AG04450 (cell line): Measurements from ENCODE around the gene TREH. TPM values are rescaled to one million over a fixed set of nuclear protein-coding genes. Genes with fewer than 3 reads are reported as not detected.
A peak's percentile ranks its signal among the peaks of the same experiment; 100 is the strongest.

Source experiments
- CTCF ChIA-PET: fragments of 300-600, 350-600 bp; formaldehyde crosslinking; extraction: SDS; loops from one replicate; lab custom pipeline; 2022; ENCODE audit warnings: antibody characterized with exemption, inconsistent platforms; lab: Charles Lee
- POLR2A ChIA-PET: fragments of 350-600 bp; formaldehyde crosslinking; extraction: SDS; loops from one replicate; lab custom pipeline; 2021; ENCODE audit warnings: antibody characterized with exemption, inconsistent platforms; lab: Yijun Ruan, JAX
- DNase-seq: peaks from one replicate; pipeline ENCODE4 v3.0.0-alpha.2; 2011; ENCODE audit warnings: low read depth, low spot score
- H3K27ac ChIP-seq: one replicate; pipeline ENCODE4 v1.5.1; 2012; ENCODE audit warnings: low read depth, low read length, control low read depth
- H3K27me3 ChIP-seq: one replicate; pipeline ENCODE4 v1.6.0; 2012; ENCODE audit warnings: low read length; ENCODE audit not compliant: control insufficient read depth, insufficient read depth
- H3K4me3 ChIP-seq: 2 replicates; pipeline ENCODE4 v1.5.1; 2011; ENCODE audit warnings: mild to moderate bottlenecking, low read depth, low read length, control low read depth
- H3K9me3 ChIP-seq: 2 replicates; pipeline ENCODE4 v1.5.1; 2012; ENCODE audit warnings: low read length; ENCODE audit not compliant: control insufficient read depth, insufficient read depth
- CTCF ChIP-seq: IDR thresholded peaks from 2 replicates; pipeline ENCODE4 v1.5.1; 2011; ENCODE audit warnings: low read depth, low read length, control low read depth, inconsistent platforms
- polyA plus RNA-seq: library from polyadenylated mRNA; depleted of rRNA; stranded (reverse); fragments of >200 nt; gene quantifications from 2 replicates; pipeline ENCODE4 v1.2.3, GENCODE V29; 2011

TREH gene
- polyA plus RNA-seq, 1 experiment: not detected

GRCh38 chr11:118672846-118673245, 6.6 kb downstream of the TREH start:
- Histone ChIP-seq H3K9me3 (0 out of 2 replicates have a peak, but pooled peaks cover 3% of the 10 kb centered on the region), H3K27ac (no peak overlapping the region), H3K27me3 (peaks cover 8% of the 10 kb centered on the region), H3K4me3 (no peak overlapping the region)
- ChIA-PET CTCF (interaction anchor here (0.8 to 1.6 kb wide), 2 partner anchors 17 to 284 kb away, joined by 3 to 5 read pairs; no protein-coding TSS in a partner anchor), POLR2A (no interaction called here)
- TF ChIP-seq CTCF: 0 out of 2 replicates have a peak, but pooled peaks have one; percentile 18
- DNase-seq: no peak

GRCh38 chr11:118671254-118671653, 8.2 kb downstream of the TREH start:
- CTCF ChIA-PET: interaction anchor here (0.8 to 3.1 kb wide), 2 partner anchors 18 to 259 kb away, joined by 3 to 9 read pairs; no protein-coding TSS in a partner anchor
- no peak overlapping the region for H3K4me3 ChIP-seq
- H3K9me3 ChIP-seq: 0 out of 2 replicates have a peak, but pooled peaks cover 3% of the 10 kb centered on the region
- TF ChIP-seq CTCF: no peak
- peaks cover 8% of the 10 kb centered on the region for H3K27me3 ChIP-seq
- no peak for DNase-seq
- POLR2A ChIA-PET: no interaction called here
- H3K27ac ChIP-seq: no peak overlapping the region

GRCh38 chr11:118670063-118670462, 9.4 kb downstream of the TREH start:
- TF ChIP-seq CTCF: no peak
- ChIA-PET CTCF (interaction anchor here (1.0 to 3.1 kb wide), 2 partner anchors 11 to 20 kb away, joined by 3 to 9 read pairs; no protein-coding TSS in a partner anchor), POLR2A (no interaction called here)
- DNase-seq: no peak
- Histone ChIP-seq H3K4me3 (no peak overlapping the region), H3K9me3 (no peaks in the 10 kb centered on the region), H3K27ac (no peak overlapping the region), H3K27me3 (peaks cover 8% of the 10 kb centered on the region)

GRCh38 chr11:118666371-118666770, 13.1 kb downstream of the TREH start:
- no peak for TF ChIP-seq CTCF
- Histone ChIP-seq H3K4me3 (no peak overlapping the region), H3K9me3 (no peaks in the 10 kb centered on the region), H3K27ac (no peak overlapping the region), H3K27me3 (peaks cover 3% of the 10 kb centered on the region)
- POLR2A ChIA-PET: interaction anchor here (0.6 to 0.9 kb wide), 2 partner anchors 73 to 233 kb away, joined by 3 to 7 read pairs; no protein-coding TSS in a partner anchor
- CTCF ChIA-PET: interaction anchor here (0.7 kb wide), 2 partner anchors 23 to 331 kb away, joined by 3 read pairs; partner anchors contain the start of gene CENATAC
- DNase-seq: no peak

GRCh38 chr11:118663902-118664301, 15.5 kb downstream of the TREH start:
- DNase-seq: no peak
- Histone ChIP-seq H3K27ac (no peak overlapping the region), H3K9me3 (no peaks in the 10 kb centered on the region), H3K4me3 (no peak overlapping the region), H3K27me3 (no peaks in the 10 kb centered on the region)
- ChIA-PET CTCF (interaction anchor here (0.5 to 1.8 kb wide), 4 partner anchors 25 to 296 kb away, joined by 3 to 5 read pairs (median 3); no protein-coding TSS in a partner anchor), POLR2A (no interaction called here)
- no peak for TF ChIP-seq CTCF
